Nephron progenitor cell (in vitro differentiated cells): ENCODE results near the gene CACFD1.

Experiments
- DNase-seq: peaks from one replicate; pipeline ENCODE4 v3.0.0; 2021
- H3K27ac Mint-ChIP-seq: 2 replicates; pipeline ENCODE4 v1.8.0; 2021; ENCODE audit warnings: mild to moderate bottlenecking, moderate library complexity, mixed read lengths
- H3K27me3 Mint-ChIP-seq: 2 replicates; pipeline ENCODE4 v1.8.0; 2021; ENCODE audit warnings: mild to moderate bottlenecking, low read depth, mixed read lengths; ENCODE audit not compliant: poor library complexity
- H3K36me3 Mint-ChIP-seq: 2 replicates; pipeline ENCODE4 v1.8.0; 2021; ENCODE audit warnings: low read depth, mixed read lengths
- H3K4me1 Mint-ChIP-seq: 2 replicates; pipeline ENCODE4 v1.8.0; 2021; ENCODE audit warnings: mixed read lengths
- H3K4me3 Mint-ChIP-seq: 2 replicates; pipeline ENCODE4 v1.8.0; 2021; ENCODE audit warnings: mild to moderate bottlenecking, moderate library complexity, mixed read lengths
- H3K9me3 Mint-ChIP-seq: 2 replicates; pipeline ENCODE4 v1.8.0; 2021; ENCODE audit warnings: mild to moderate bottlenecking, moderate library complexity, mixed read lengths
- CTCF ChIP-seq: fragments of 200-600 bp; sonication (generic); IDR thresholded peaks from 2 replicates; pipeline ENCODE4 v1.5.0; 2021; ENCODE audit warnings: antibody characterized with exemption

CACFD1 gene

GRCh38 chr9:133452562-133452961 is 7.2 kb upstream of the CACFD1 start:
- TF ChIP-seq CTCF: no peak
- no peaks in the 10 kb centered on the region for H3K36me3 Mint-ChIP-seq
- DNase-seq: no peak
- no peak overlapping the region for H3K4me3 Mint-ChIP-seq
- no peak overlapping the region for H3K27ac Mint-ChIP-seq
- no peaks in the 10 kb centered on the region for H3K9me3 Mint-ChIP-seq
- H3K27me3 Mint-ChIP-seq: peaks cover 6% of the 10 kb centered on the region
- H3K4me1 Mint-ChIP-seq: no peaks in the 10 kb centered on the region

GRCh38 chr9:133453651-133454050 is 6.1 kb upstream of the CACFD1 start:
- H3K27me3 Mint-ChIP-seq: peaks cover 6% of the 10 kb centered on the region
- H3K36me3 Mint-ChIP-seq: no peaks in the 10 kb centered on the region
- H3K4me3 Mint-ChIP-seq: no peak overlapping the region
- TF ChIP-seq CTCF: no peak
- H3K4me1 Mint-ChIP-seq: peaks cover under 1% of the 10 kb centered on the region
- no peak for DNase-seq
- peak overlapping the region; percentile 55 for H3K27ac Mint-ChIP-seq
- H3K9me3 Mint-ChIP-seq: no peaks in the 10 kb centered on the region

- no peak for TF ChIP-seq CTCF
- Mint-ChIP-seq H3K27me3 (peaks cover 6% of the 10 kb centered on the region), H3K4me1 (peaks cover 7% of the 10 kb centered on the region), H3K36me3 (no peaks in the 10 kb centered on the region), H3K9me3 (no peaks in the 10 kb centered on the region), H3K4me3 (no peak overlapping the region), H3K27ac (peak overlapping the region; percentile 26)
- DNase-seq: no peak
Measured at GRCh38 chr9:133454325-133454724, 5.5 kb upstream of the CACFD1 start.

GRCh38 chr9:133454943-133455673 is 4.7 kb upstream of the CACFD1 start:
- no peaks in the 10 kb centered on the region for H3K9me3 Mint-ChIP-seq
- DNase-seq: no peak
- peaks cover 7% of the 10 kb centered on the region for H3K4me1 Mint-ChIP-seq
- no peak overlapping the region for H3K27ac Mint-ChIP-seq
- peaks cover 6% of the 10 kb centered on the region for H3K27me3 Mint-ChIP-seq
- TF ChIP-seq CTCF: no peak
- H3K4me3 Mint-ChIP-seq: no peak overlapping the region
- H3K36me3 Mint-ChIP-seq: no peaks in the 10 kb centered on the region

- H3K36me3 Mint-ChIP-seq: no peaks in the 10 kb centered on the region
Measured at GRCh38 chr9:133455936-133456335, 3.8 kb upstream of the CACFD1 start.

More at GRCh38 chr9:133455936-133456335, 3.8 kb upstream of the CACFD1 start:
- no peak for TF ChIP-seq CTCF
- no peaks in the 10 kb centered on the region for H3K9me3 Mint-ChIP-seq
- peaks cover 13% of the 10 kb centered on the region for H3K4me1 Mint-ChIP-seq
- no peak for DNase-seq
- no peak overlapping the region for H3K4me3 Mint-ChIP-seq
- no peak overlapping the region for H3K27ac Mint-ChIP-seq
- H3K27me3 Mint-ChIP-seq: peaks cover 3% of the 10 kb centered on the region
